ENCODE results near the gene MYL4.
"Not testable (repeated sequence)": the region's sequence is repeated elsewhere in the genome, so short reads cannot be mapped to it uniquely, and the experiment has no call there.

DNA sequence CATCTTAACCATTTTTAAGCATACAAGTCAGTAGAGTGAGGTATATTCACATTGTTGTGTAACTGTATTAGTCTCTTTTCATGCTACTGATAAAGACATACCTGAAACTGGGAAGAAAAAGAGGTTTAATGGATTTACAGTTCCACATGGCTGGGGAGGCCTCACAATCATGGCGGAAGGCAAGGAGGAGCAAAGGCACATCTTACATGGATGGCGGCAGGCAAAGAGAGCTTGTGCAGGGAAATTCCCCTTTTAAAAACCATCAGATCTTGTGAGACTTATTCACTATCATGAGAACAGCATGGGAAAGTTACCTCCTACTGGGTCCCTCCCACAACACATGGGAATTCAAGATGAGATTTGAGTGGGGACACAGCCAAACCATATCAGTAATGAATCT lies 14.9 kb downstream of the MYL4 start:
- not testable (repeated sequence) for TF ChIP-seq CTCF (conservative IDR thresholded peaks at IDR 0.05; ENCODE audit: low read length); EZH2phosphoT487 (IDR thresholded peaks at IDR 0.05; ENCODE audit: borderline replicate concordance)
